Measurements from ENCODE around the gene NCMAP. TPM values are rescaled to one million over a fixed set of nuclear protein-coding genes. Genes with fewer than 3 reads are reported as not detected.
A peak's percentile ranks its signal among the peaks of the same experiment; 100 is the strongest.
"Not testable (repeated sequence)": the region's sequence is repeated elsewhere in the genome, so short reads cannot be mapped to it uniquely, and the experiment has no call there.

NCMAP gene
- polyA plus RNA-seq (2013, experiment 1 of 2) = 0.05 TPM
- 0.13 TPM for polyA plus RNA-seq (2013, experiment 2 of 2)

- H3K4me3 ChIP-seq (ENCODE audit: low read length) = peak within 1 kb of the TSS; percentile 51
- 1% methylated on average over 59 of the region's 61 CpGs for WGBS
- H3K9ac ChIP-seq (ENCODE audit: low read depth, low read length) = no peak within 1 kb of the TSS
Measured at GRCh38 chr1:24555591-24556413, at the start of gene NCMAP. NCMAP (plus strand) TSS chr1:24556087; CDS start chr1:24595431, 39,344 bp downstream.

DNA sequence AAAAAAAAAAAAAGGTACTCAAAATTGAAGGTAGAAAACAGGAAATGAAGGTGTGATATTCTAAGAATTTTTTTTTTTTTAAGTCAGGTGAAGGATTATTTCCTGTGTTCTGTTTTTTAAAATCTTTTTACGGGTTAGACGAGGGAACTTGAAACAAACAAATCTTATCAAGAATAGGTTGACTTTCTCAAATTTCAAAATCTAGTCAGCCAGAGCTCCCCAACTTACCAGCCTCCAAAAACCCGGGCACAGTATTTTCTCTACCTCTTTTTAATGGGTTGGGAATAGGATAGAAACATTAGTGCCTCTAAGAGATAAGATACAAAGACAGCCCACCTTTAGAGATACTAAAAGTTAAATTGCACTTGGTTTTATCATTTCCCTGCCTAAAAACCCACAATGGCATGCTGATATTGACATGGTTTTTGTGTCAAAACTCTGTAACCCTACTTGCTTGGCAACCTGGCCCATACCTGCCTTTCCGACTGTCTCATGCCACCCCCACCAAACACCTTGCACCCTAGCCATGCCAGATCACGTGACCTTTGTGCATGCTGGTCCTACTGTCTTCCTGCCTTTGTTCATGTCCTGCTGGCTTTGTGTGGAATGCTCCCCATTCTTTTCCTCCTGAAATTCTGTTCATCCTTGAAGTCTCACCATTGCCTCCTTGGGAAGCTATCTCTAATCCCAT is 49.1 kb upstream of the NCMAP start:
- Histone ChIP-seq H3K4me3 (ENCODE audit: low read length) (no peak overlapping the region), H3K27ac (ENCODE audit: low read depth, low read length) (peak overlapping the region; percentile 24; the same call in 1 of the 2 replicates), H3K9ac (ENCODE audit: low read depth, low read length) (no peak overlapping the region), H3K27me3 (ENCODE audit: insufficient read depth, low read length) (peaks cover 8% of the 10 kb centered on the region; the same call in 1 of the 2 replicates), H3K9me3 (ENCODE audit: insufficient read depth, low read depth, low read length) (no peaks in the 10 kb centered on the region), H3K36me3 (ENCODE audit: insufficient read depth, low read length) (no peaks in the 10 kb centered on the region), H3K4me1 (ENCODE audit: insufficient read depth, low read length) (peaks cover 34% of the 10 kb centered on the region)
- WGBS = 84% methylated on average over 4 of the region's 5 CpGs

More at GRCh38 chr1:24555591-24556413, at the start of gene NCMAP:
- no peak within 1 kb of the TSS for H3K27ac ChIP-seq (ENCODE audit: low read depth, low read length)
- H3K27me3 ChIP-seq (ENCODE audit: insufficient read depth, low read length) = peaks cover 46% of the 10 kb centered on the region
- H3K9me3 ChIP-seq (ENCODE audit: insufficient read depth, low read depth, low read length) = no peaks in the 10 kb centered on the region
- H3K4me1 ChIP-seq (ENCODE audit: insufficient read depth, low read length) = peaks cover 11% of the 10 kb centered on the region; the same call in 1 of the 2 replicates
- H3K36me3 ChIP-seq (ENCODE audit: insufficient read depth, low read length) = no peaks in the 10 kb centered on the region

DNA sequence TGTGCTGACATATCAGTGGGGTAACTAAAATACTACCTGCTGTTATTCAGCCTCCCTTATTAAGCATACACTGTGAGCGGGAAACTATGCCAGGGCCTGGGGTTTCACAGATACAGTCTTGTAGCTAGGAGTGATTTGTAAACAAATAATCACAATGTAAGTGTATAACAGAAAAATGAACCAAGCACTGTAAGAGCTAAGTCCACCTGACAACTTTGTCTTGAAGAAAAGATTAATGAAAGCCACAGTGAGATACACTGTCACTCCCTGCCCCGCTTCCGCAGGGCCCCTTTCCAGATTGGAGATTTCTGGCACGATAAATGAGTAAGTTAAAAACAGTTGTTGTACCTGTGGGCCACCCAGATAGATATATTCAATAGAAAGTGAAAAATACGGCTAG is 48.5 kb upstream of the NCMAP start:
- no peak overlapping the region for H3K4me3 ChIP-seq (ENCODE audit: low read length)
- H3K9ac ChIP-seq (ENCODE audit: low read depth, low read length) = no peak overlapping the region
- H3K4me1 ChIP-seq (ENCODE audit: insufficient read depth, low read length) = peaks cover 34% of the 10 kb centered on the region
- no peaks in the 10 kb centered on the region for H3K36me3 ChIP-seq (ENCODE audit: insufficient read depth, low read length)
- peaks cover 7% of the 10 kb centered on the region; the same call in 1 of the 2 replicates for H3K27me3 ChIP-seq (ENCODE audit: insufficient read depth, low read length)
- H3K9me3 ChIP-seq (ENCODE audit: insufficient read depth, low read depth, low read length) = no peaks in the 10 kb centered on the region
- 92% methylated on average over 4 of the region's 5 CpGs for WGBS
- peak overlapping the region; percentile 24; the same call in 1 of the 2 replicates for H3K27ac ChIP-seq (ENCODE audit: low read depth, low read length)

- Histone ChIP-seq H3K27me3 (ENCODE audit: insufficient read depth, low read length) (peaks cover 3% of the 10 kb centered on the region; the same call in 1 of the 2 replicates), H3K9me3 (ENCODE audit: insufficient read depth, low read depth, low read length) (no peaks in the 10 kb centered on the region), H3K4me1 (ENCODE audit: insufficient read depth, low read length) (peaks cover 29% of the 10 kb centered on the region), H3K4me3 (ENCODE audit: low read length) (no peak overlapping the region), H3K9ac (ENCODE audit: low read depth, low read length) (no peak overlapping the region), H3K27ac (ENCODE audit: low read depth, low read length) (no peak overlapping the region), H3K36me3 (ENCODE audit: insufficient read depth, low read length) (no peaks in the 10 kb centered on the region)
- 99% methylated on average over 5 of the region's 5 CpGs for WGBS
Measured at GRCh38 chr1:24508911-24509310, 47.0 kb upstream of the NCMAP start.

GRCh38 chr1:24513706-24514105 is 42.2 kb upstream of the NCMAP start:
- Histone ChIP-seq H3K4me1 (ENCODE audit: insufficient read depth, low read length) (peaks cover 3% of the 10 kb centered on the region; the same call in 1 of the 2 replicates), H3K9me3 (ENCODE audit: insufficient read depth, low read depth, low read length) (no peaks in the 10 kb centered on the region), H3K27ac (ENCODE audit: low read depth, low read length) (no peak overlapping the region), H3K4me3 (ENCODE audit: low read length) (no peak overlapping the region), H3K36me3 (ENCODE audit: insufficient read depth, low read length) (no peaks in the 10 kb centered on the region), H3K27me3 (ENCODE audit: insufficient read depth, low read length) (no peaks in the 10 kb centered on the region), H3K9ac (ENCODE audit: low read depth, low read length) (no peak overlapping the region)
- WGBS = 60% methylated on average over 1 of the region's 2 CpGs

GRCh38 chr1:24514946-24515345 is 40.9 kb upstream of the NCMAP start:
- Histone ChIP-seq H3K27ac (ENCODE audit: low read depth, low read length) (no peak overlapping the region), H3K4me3 (ENCODE audit: low read length) (no peak overlapping the region), H3K9ac (ENCODE audit: low read depth, low read length) (no peak overlapping the region), H3K4me1 (ENCODE audit: insufficient read depth, low read length) (no peaks in the 10 kb centered on the region), H3K36me3 (ENCODE audit: insufficient read depth, low read length) (no peaks in the 10 kb centered on the region), H3K9me3 (ENCODE audit: insufficient read depth, low read depth, low read length) (no peaks in the 10 kb centered on the region), H3K27me3 (ENCODE audit: insufficient read depth, low read length) (no peaks in the 10 kb centered on the region)
- 96% methylated on average over 5 of the region's 5 CpGs for WGBS

DNA sequence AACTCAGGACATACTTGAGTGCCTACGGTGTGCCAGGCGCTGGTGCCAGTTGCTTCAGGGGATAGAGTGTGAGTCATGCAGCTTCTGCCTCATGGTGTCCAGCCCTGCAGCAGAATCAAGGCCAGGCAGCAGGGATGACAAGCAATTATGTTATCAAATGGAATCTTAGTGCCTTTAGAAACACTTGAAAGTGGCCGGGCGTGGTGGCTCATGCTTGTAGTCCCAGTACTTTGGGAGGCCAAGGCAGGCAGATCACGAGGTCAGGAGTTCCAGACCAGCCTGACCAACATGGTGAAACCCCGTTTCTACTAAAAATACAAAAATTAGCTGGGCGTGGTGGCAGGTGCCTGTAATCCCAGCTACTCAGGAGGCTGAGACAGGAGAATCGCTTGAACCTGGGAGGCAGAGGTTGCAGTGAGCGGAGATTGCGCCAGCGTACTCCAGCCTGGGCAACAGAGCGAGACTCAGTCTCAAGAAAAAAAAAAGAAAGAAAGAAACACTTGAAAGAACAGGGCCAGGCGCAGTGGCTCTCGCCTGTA is 40.1 kb upstream of the NCMAP start:
- H3K9me3 ChIP-seq (ENCODE audit: insufficient read depth, low read depth, low read length); H3K36me3 ChIP-seq (ENCODE audit: insufficient read depth, low read length); H3K27me3 ChIP-seq (ENCODE audit: insufficient read depth, low read length); H3K4me3 ChIP-seq (ENCODE audit: low read length); H3K27ac ChIP-seq (ENCODE audit: low read depth, low read length); H3K4me1 ChIP-seq (ENCODE audit: insufficient read depth, low read length); H3K9ac ChIP-seq (ENCODE audit: low read depth, low read length): not testable (repeated sequence)
- WGBS = 96% methylated on average over 14 of the region's 14 CpGs

DNA sequence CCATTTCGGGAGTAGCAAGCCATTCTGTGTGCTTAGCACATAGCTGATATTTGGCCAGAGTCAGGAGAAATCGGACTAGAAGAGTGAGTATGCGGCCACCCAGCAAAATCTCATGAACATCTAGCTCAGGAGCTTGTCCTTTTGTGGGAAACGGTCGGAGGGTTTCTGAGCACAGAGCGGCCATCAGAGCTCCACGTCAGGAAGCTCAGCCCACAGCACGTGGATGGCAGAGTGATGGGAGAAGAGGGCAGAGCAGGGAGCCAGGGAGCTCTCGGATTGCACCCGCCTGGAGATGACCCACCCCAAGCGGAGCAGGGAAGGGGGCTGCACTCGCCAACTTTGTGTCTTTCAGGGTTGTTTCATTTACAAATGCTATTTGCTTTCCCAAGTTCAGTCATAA is 39.4 kb upstream of the NCMAP start:
- no peak overlapping the region for H3K27ac ChIP-seq (ENCODE audit: low read depth, low read length)
- 91% methylated on average over 12 of the region's 12 CpGs for WGBS
- H3K9me3 ChIP-seq (ENCODE audit: insufficient read depth, low read depth, low read length) = no peaks in the 10 kb centered on the region
- H3K27me3 ChIP-seq (ENCODE audit: insufficient read depth, low read length) = no peaks in the 10 kb centered on the region
- no peaks in the 10 kb centered on the region for H3K36me3 ChIP-seq (ENCODE audit: insufficient read depth, low read length)
- H3K4me3 ChIP-seq (ENCODE audit: low read length) = no peak overlapping the region
- no peak overlapping the region for H3K9ac ChIP-seq (ENCODE audit: low read depth, low read length)
- H3K4me1 ChIP-seq (ENCODE audit: insufficient read depth, low read length) = no peaks in the 10 kb centered on the region

GRCh38 chr1:24517898-24518297 is 38.0 kb upstream of the NCMAP start:
- no peaks in the 10 kb centered on the region for H3K27me3 ChIP-seq (ENCODE audit: insufficient read depth, low read length)
- no peaks in the 10 kb centered on the region for H3K4me1 ChIP-seq (ENCODE audit: insufficient read depth, low read length)
- no peaks in the 10 kb centered on the region for H3K36me3 ChIP-seq (ENCODE audit: insufficient read depth, low read length)
- no peak overlapping the region for H3K27ac ChIP-seq (ENCODE audit: low read depth, low read length)
- H3K9ac ChIP-seq (ENCODE audit: low read depth, low read length) = no peak overlapping the region
- H3K4me3 ChIP-seq (ENCODE audit: low read length) = no peak overlapping the region
- H3K9me3 ChIP-seq (ENCODE audit: insufficient read depth, low read depth, low read length) = no peaks in the 10 kb centered on the region
- WGBS = 96% methylated on average over 3 of the region's 4 CpGs

GRCh38 chr1:24520282-24520681 is 35.6 kb upstream of the NCMAP start:
- not testable (repeated sequence) for H3K36me3 ChIP-seq (ENCODE audit: insufficient read depth, low read length); H3K27me3 ChIP-seq (ENCODE audit: insufficient read depth, low read length); H3K27ac ChIP-seq (ENCODE audit: low read depth, low read length); H3K9me3 ChIP-seq (ENCODE audit: insufficient read depth, low read depth, low read length); H3K4me1 ChIP-seq (ENCODE audit: insufficient read depth, low read length); H3K9ac ChIP-seq (ENCODE audit: low read depth, low read length); H3K4me3 ChIP-seq (ENCODE audit: low read length)
- WGBS = 96% methylated on average over 3 of the region's 5 CpGs

DNA sequence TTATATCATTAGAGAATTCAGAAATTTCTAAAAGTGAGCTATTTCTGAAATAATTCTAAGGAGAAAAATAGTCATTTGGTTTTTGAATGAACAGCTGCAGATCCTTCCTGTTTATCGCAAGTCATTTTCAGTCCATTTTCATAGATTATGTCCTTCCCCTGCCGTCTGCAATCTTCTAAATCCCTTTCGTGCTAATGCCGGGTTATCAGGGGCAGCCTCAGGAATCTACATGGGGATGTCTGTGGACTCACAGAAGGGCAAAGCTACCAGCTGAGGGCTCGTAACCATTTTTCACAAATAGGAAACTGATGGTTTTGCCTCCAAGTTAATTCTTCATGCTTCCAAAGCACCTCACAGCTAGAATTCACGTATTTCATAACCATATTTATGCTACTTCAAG is 30.3 kb upstream of the NCMAP start:
- no peak overlapping the region for H3K4me3 ChIP-seq (ENCODE audit: low read length)
- H3K9ac ChIP-seq (ENCODE audit: low read depth, low read length) = no peak overlapping the region
- H3K27ac ChIP-seq (ENCODE audit: low read depth, low read length) = no peak overlapping the region
- no peaks in the 10 kb centered on the region for H3K36me3 ChIP-seq (ENCODE audit: insufficient read depth, low read length)
- H3K27me3 ChIP-seq (ENCODE audit: insufficient read depth, low read length) = no peaks in the 10 kb centered on the region
- 95% methylated on average over 6 of the region's 6 CpGs for WGBS
- H3K9me3 ChIP-seq (ENCODE audit: insufficient read depth, low read depth, low read length) = no peaks in the 10 kb centered on the region
- H3K4me1 ChIP-seq (ENCODE audit: insufficient read depth, low read length) = no peaks in the 10 kb centered on the region

Measured in HUES64 (cell line).